GM15510 (cell line): ENCODE measurements around the gene PPDPF.

Experiments
- POLR2A ChIP-seq: IDR thresholded peaks from 3 replicates; pipeline ENCODE4 v1.6.1; 2011; ENCODE audit warnings: borderline replicate concordance; ENCODE audit not compliant: insufficient read length; ENCODE audit errors: extremely low read depth

PPDPF gene

GRCh38 chr20:63520504-63520933, at the start of gene PPDPF:
Gene PPDPF (plus strand): TSS chr20:63520765. CDS start chr20:63521309, 544 bp downstream.
- peak; percentile 99 for TF ChIP-seq POLR2A

GRCh38 chr20:63471002-63471716, 49.4 kb upstream of the PPDPF start:
- TF ChIP-seq POLR2A: no peak

- no peak for TF ChIP-seq POLR2A
Observed at GRCh38 chr20:63471717-63471980, 48.9 kb upstream of the PPDPF start.

- TF ChIP-seq POLR2A: no peak
Observed at GRCh38 chr20:63471981-63472831, 48.4 kb upstream of the PPDPF start, which contains the start of gene KCNQ2. Gene KCNQ2 (minus strand): TSS chr20:63472655. CDS start chr20:63472463, 192 bp downstream.

GRCh38 chr20:63472862-63473390, 47.6 kb upstream of the PPDPF start:
- TF ChIP-seq POLR2A: no peak

- TF ChIP-seq POLR2A: no peak
Observed at GRCh38 chr20:63473555-63474449, 46.8 kb upstream of the PPDPF start.

GRCh38 chr20:63475209-63475608, 45.4 kb upstream of the PPDPF start:
- TF ChIP-seq POLR2A: no peak

GRCh38 chr20:63477061-63477616, 43.4 kb upstream of the PPDPF start:
- no peak for TF ChIP-seq POLR2A

- no peak for TF ChIP-seq POLR2A
Observed at GRCh38 chr20:63477944-63478343, 42.6 kb upstream of the PPDPF start.

GRCh38 chr20:63478346-63479302, 41.9 kb upstream of the PPDPF start:
- TF ChIP-seq POLR2A: no peak

- no peak for TF ChIP-seq POLR2A
Observed at GRCh38 chr20:63481503-63481902, 39.1 kb upstream of the PPDPF start.

GRCh38 chr20:63482021-63482587, 38.5 kb upstream of the PPDPF start:
- TF ChIP-seq POLR2A: no peak

GRCh38 chr20:63483834-63484233, 36.7 kb upstream of the PPDPF start:
- no peak for TF ChIP-seq POLR2A
